ENCODE data around the gene ADAMTS16.

DNA sequence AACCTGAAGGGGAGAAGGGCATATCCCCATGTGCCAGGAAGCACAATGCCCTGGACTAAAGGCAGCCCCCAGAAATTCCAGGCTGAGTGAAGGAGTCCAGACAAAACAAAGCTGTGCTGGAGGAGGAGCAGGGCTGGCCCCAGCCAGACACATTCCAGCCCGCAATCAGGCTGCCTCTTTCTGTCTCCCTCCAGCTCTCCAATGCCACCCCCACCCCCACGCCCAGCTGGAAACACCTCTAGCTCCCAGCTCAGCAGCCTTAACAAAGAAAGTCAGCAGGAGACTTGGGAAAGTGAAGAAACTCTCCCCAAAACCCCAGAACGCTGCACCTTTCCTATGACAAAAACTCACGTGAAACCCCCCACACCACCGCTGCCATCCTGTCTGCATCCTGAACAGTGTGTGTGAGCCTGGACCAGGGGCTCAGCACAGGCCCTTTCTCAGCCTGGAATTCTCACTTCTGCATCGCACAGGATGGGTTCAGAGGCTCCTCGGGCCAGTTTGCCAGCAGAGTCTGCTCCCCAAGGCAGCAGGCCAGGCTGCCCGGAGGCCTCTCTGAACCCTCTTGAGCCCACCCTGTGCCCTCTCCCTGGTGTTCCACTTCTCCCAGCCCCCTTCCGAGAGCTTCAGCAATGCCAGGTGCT, 186.1 kb downstream of the ADAMTS16 start:
- TF ChIP-seq EZH2 (IDR thresholded peaks at IDR 0.05; ENCODE audit: borderline replicate concordance) = no peak
- TF ChIP-seq, protein P1, sequence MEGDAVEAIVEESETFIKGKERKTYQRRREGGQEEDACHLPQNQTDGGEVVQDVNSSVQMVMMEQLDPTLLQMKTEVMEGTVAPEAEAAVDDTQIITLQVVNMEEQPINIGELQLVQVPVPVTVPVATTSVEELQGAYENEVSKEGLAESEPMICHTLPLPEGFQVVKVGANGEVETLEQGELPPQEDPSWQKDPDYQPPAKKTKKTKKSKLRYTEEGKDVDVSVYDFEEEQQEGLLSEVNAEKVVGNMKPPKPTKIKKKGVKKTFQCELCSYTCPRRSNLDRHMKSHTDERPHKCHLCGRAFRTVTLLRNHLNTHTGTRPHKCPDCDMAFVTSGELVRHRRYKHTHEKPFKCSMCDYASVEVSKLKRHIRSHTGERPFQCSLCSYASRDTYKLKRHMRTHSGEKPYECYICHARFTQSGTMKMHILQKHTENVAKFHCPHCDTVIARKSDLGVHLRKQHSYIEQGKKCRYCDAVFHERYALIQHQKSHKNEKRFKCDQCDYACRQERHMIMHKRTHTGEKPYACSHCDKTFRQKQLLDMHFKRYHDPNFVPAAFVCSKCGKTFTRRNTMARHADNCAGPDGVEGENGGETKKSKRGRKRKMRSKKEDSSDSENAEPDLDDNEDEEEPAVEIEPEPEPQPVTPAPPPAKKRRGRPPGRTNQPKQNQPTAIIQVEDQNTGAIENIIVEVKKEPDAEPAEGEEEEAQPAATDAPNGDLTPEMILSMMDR (IDR thresholded peaks at IDR 0.05; ENCODE audit: poor library complexity) = no peak

Measured in hepatocyte (in vitro differentiated cells).